HG02610 (cell line): Measurements from ENCODE around the gene GAK.
"Not testable (repeated sequence)": the region's sequence is repeated elsewhere in the genome, so short reads cannot be mapped to it uniquely, and the experiment has no call there.

ENCODE experiments used
- ATAC-seq: cut with Tn5 transposase; IDR thresholded peaks from one replicate; pipeline ENCODE4 v1.9.1; 2021; ENCODE audit warnings: mild to moderate bottlenecking, moderate library complexity; ENCODE audit not compliant: unreplicated experiment

The GAK gene

GRCh38 chr4:953574-953915 is 21.4 kb upstream of the GAK start:
- ATAC-seq: no peak

GRCh38 chr4:952881-953573 is 20.9 kb upstream of the GAK start:
- ATAC-seq: no peak

GRCh38 chr4:951594-952468 is 19.7 kb upstream of the GAK start:
- no peak for ATAC-seq

- no peak for ATAC-seq
These were observed 19.1 kb upstream of the GAK start for GRCh38 chr4:951186-951585.

GRCh38 chr4:950136-951020 is 18.3 kb upstream of the GAK start:
- no peak for ATAC-seq

- ATAC-seq: no peak
These were observed 17.5 kb upstream of the GAK start for GRCh38 chr4:949656-950055.

- no peak for ATAC-seq
These were observed 16.8 kb upstream of the GAK start for GRCh38 chr4:948936-949300.

- ATAC-seq: no peak
These were observed 16.2 kb upstream of the GAK start for GRCh38 chr4:948101-948935.

- ATAC-seq: no peak
These were observed 15.4 kb upstream of the GAK start for GRCh38 chr4:947491-947971.

GRCh38 chr4:946517-947471 is 14.7 kb upstream of the GAK start:
- ATAC-seq: no peak

GRCh38 chr4:946103-946450 is 14.0 kb upstream of the GAK start:
- no peak for ATAC-seq

GRCh38 chr4:945274-946102 is 13.4 kb upstream of the GAK start:
- no peak for ATAC-seq

GRCh38 chr4:939508-939907 is 7.4 kb upstream of the GAK start:
- not testable (repeated sequence) for ATAC-seq

- no peak for ATAC-seq
These were observed 576 bp upstream of the GAK start for GRCh38 chr4:932713-933070.

GRCh38 chr4:931194-931959 is 739 bp downstream of the GAK start:
- ATAC-seq: peak; percentile 10

GRCh38 chr4:930827-931193 is 1.3 kb downstream of the GAK start:
- ATAC-seq: no peak

GRCh38 chr4:930028-930551 is 2.0 kb downstream of the GAK start:
- ATAC-seq: no peak
